Osteoblast (primary cell): ENCODE data around the gene EXOSC7. TPM values are rescaled to one million over a fixed set of nuclear protein-coding genes. Genes with fewer than 3 reads are reported as not detected.

Experiments used
- DNase-seq: peaks from one replicate; pipeline ENCODE4 v3.0.0; 2011; ENCODE audit warnings: low spot score, mixed read lengths; ENCODE audit not compliant: insufficient read length; ENCODE audit errors: missing footprints
- H2AFZ ChIP-seq: 2 replicates; pipeline ENCODE4 v1.6.0; 2011; ENCODE audit warnings: mild to moderate bottlenecking, low read length
- H3K27ac ChIP-seq: 2 replicates; pipeline ENCODE4 v1.5.1; 2011; ENCODE audit warnings: mild to moderate bottlenecking, low read depth, low read length, moderate library complexity
- H3K27me3 ChIP-seq: 2 replicates; pipeline ENCODE4 v1.6.0; 2012; ENCODE audit warnings: mild to moderate bottlenecking, control low read depth, inconsistent platforms, low read length, moderate library complexity; ENCODE audit not compliant: insufficient read depth
- H3K36me3 ChIP-seq: 2 replicates; pipeline ENCODE4 v1.5.1; 2011; ENCODE audit warnings: mild to moderate bottlenecking, low read length, control low read depth, moderate library complexity; ENCODE audit not compliant: insufficient read depth
- H3K4me1 ChIP-seq: 2 replicates; pipeline ENCODE4 v1.5.1; 2011; ENCODE audit warnings: mild to moderate bottlenecking, low read length, control low read depth, moderate library complexity; ENCODE audit not compliant: insufficient read depth
- H3K4me2 ChIP-seq: 2 replicates; pipeline ENCODE4 v1.6.0; 2011; ENCODE audit warnings: mild to moderate bottlenecking, low read length; ENCODE audit not compliant: insufficient read depth
- H3K4me3 ChIP-seq: fragments of 200-600 bp; sonication (generic); 3 replicates; pipeline ENCODE4 v1.5.1; 2012; ENCODE audit warnings: mild to moderate bottlenecking, low read length, inconsistent platforms; ENCODE audit not compliant: insufficient read depth
- H3K79me2 ChIP-seq: 2 replicates; pipeline ENCODE4 v1.6.0; 2012; ENCODE audit warnings: mild to moderate bottlenecking, low read length, control low read depth, inconsistent platforms; ENCODE audit not compliant: insufficient read depth
- H3K9me3 ChIP-seq: 2 replicates; pipeline ENCODE4 v1.5.1; 2011; ENCODE audit warnings: low read depth, low read length, control low read depth
- H4K20me1 ChIP-seq: 2 replicates; pipeline ENCODE4 v1.6.0; 2012; ENCODE audit warnings: mild to moderate bottlenecking, low read length, control low read depth; ENCODE audit not compliant: insufficient read depth
- total RNA-seq: library from RNA; depleted of rRNA; stranded (reverse); fragments of >200 nt; gene quantifications from 2 replicates; pipeline ENCODE4 v1.2.3, GENCODE V29; 2012
- TF ChIP-seq, protein P1 (sequence below): IDR thresholded peaks from 2 replicates; pipeline ENCODE4 v1.5.1; 2011; ENCODE audit warnings: mild to moderate bottlenecking, low read depth, low read length, moderate library complexity; ENCODE audit errors: extremely low read depth

EXOSC7 gene
- total RNA-seq, 1 donor, result 31.8 TPM

DNA sequence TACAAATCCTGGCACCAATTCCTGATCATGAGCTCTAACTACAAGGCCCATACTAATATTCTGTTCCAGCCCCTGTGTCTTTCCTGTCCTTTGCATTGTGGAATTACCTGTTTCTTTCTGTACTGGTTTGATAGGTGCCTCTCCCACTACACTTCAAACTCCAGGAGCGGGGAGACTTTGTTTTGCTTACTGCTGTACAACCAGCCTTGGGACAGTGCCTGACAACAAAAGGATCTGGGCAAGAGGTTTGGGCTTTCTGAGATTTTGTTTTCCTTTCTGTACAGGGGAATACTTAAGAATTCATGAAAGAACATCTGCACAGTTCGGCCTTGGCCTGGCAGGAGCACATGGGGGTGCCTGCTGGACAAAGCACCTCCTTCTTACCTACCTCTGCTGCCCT lies 45.1 kb upstream of the EXOSC7 start:
- Histone ChIP-seq H3K79me2 (peaks cover 3% of the 10 kb centered on the region), H3K36me3 (peaks cover 17% of the 10 kb centered on the region), H3K27ac (no peak overlapping the region), H3K4me3 (no peak overlapping the region), H3K4me2 (no peak overlapping the region), H3K9me3 (no peaks in the 10 kb centered on the region), H3K4me1 (no peaks in the 10 kb centered on the region), H3K27me3 (no peaks in the 10 kb centered on the region), H2AFZ (no peak overlapping the region), H4K20me1 (no peaks in the 10 kb centered on the region)
- TF ChIP-seq, protein P1, sequence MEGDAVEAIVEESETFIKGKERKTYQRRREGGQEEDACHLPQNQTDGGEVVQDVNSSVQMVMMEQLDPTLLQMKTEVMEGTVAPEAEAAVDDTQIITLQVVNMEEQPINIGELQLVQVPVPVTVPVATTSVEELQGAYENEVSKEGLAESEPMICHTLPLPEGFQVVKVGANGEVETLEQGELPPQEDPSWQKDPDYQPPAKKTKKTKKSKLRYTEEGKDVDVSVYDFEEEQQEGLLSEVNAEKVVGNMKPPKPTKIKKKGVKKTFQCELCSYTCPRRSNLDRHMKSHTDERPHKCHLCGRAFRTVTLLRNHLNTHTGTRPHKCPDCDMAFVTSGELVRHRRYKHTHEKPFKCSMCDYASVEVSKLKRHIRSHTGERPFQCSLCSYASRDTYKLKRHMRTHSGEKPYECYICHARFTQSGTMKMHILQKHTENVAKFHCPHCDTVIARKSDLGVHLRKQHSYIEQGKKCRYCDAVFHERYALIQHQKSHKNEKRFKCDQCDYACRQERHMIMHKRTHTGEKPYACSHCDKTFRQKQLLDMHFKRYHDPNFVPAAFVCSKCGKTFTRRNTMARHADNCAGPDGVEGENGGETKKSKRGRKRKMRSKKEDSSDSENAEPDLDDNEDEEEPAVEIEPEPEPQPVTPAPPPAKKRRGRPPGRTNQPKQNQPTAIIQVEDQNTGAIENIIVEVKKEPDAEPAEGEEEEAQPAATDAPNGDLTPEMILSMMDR, result no peak
- no peak for DNase-seq

DNA sequence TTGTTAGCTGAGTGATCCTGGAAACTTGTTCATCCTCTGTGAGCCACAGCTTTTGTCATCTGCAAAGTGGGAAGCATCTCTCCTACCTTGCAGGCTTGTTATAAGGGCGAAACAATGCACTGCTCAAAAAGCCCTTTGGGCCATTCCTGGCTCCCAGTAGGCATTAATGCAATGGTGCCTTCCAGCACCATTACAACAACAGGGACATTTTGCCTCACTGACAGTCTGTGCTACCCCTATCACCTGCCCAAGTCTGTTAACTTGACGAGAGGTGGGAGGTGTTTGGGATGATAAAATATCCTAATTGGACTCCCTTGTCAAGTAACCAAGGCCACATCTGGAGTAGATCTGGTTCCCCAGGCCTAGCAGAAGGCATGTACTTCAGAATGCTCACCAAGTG lies 44.3 kb upstream of the EXOSC7 start:
- Histone ChIP-seq H3K27me3 (no peaks in the 10 kb centered on the region), H3K4me2 (no peak overlapping the region), H3K4me3 (no peak overlapping the region), H3K79me2 (peaks cover 3% of the 10 kb centered on the region), H3K36me3 (peaks cover 17% of the 10 kb centered on the region), H4K20me1 (no peaks in the 10 kb centered on the region), H3K4me1 (no peaks in the 10 kb centered on the region), H2AFZ (no peak overlapping the region), H3K9me3 (no peaks in the 10 kb centered on the region), H3K27ac (no peak overlapping the region)
- DNase-seq, result no peak
- TF ChIP-seq, protein P1, result no peak

GRCh38 chr3:44932271-44932670 lies 43.8 kb upstream of the EXOSC7 start:
- Histone ChIP-seq H2AFZ (no peak overlapping the region), H3K4me3 (no peak overlapping the region), H3K4me1 (no peaks in the 10 kb centered on the region), H3K27ac (no peak overlapping the region), H3K79me2 (peaks cover 3% of the 10 kb centered on the region), H3K4me2 (no peak overlapping the region), H4K20me1 (no peaks in the 10 kb centered on the region), H3K36me3 (peaks cover 17% of the 10 kb centered on the region), H3K9me3 (no peaks in the 10 kb centered on the region), H3K27me3 (no peaks in the 10 kb centered on the region)
- TF ChIP-seq, protein P1, result no peak
- DNase-seq, result no peak

- H3K36me3 ChIP-seq, result peaks cover 17% of the 10 kb centered on the region
- no peaks in the 10 kb centered on the region for H3K27me3 ChIP-seq
- no peaks in the 10 kb centered on the region for H3K4me1 ChIP-seq
- no peaks in the 10 kb centered on the region for H4K20me1 ChIP-seq
- no peaks in the 10 kb centered on the region for H3K9me3 ChIP-seq
- TF ChIP-seq, protein P1, result no peak
- H2AFZ ChIP-seq, result no peak overlapping the region
- no peak overlapping the region for H3K27ac ChIP-seq
- H3K79me2 ChIP-seq, result peaks cover 3% of the 10 kb centered on the region
- no peak for DNase-seq
- no peak overlapping the region for H3K4me3 ChIP-seq
- H3K4me2 ChIP-seq, result no peak overlapping the region
These were observed 42.8 kb upstream of the EXOSC7 start for GRCh38 chr3:44932986-44933944.
